Ramos (cell line): ENCODE measurements around the gene CDH5.

Source experiments
- in situ Hi-C: fragments of 300-500 bp; cut with MboI; formaldehyde crosslinking; loops from one replicate; pipeline ENCODE4 v1.14.3; 2022; ENCODE audit warnings: low sequenced_read_pairs; ENCODE audit not compliant: unreplicated experiment

CDH5 gene

DNA sequence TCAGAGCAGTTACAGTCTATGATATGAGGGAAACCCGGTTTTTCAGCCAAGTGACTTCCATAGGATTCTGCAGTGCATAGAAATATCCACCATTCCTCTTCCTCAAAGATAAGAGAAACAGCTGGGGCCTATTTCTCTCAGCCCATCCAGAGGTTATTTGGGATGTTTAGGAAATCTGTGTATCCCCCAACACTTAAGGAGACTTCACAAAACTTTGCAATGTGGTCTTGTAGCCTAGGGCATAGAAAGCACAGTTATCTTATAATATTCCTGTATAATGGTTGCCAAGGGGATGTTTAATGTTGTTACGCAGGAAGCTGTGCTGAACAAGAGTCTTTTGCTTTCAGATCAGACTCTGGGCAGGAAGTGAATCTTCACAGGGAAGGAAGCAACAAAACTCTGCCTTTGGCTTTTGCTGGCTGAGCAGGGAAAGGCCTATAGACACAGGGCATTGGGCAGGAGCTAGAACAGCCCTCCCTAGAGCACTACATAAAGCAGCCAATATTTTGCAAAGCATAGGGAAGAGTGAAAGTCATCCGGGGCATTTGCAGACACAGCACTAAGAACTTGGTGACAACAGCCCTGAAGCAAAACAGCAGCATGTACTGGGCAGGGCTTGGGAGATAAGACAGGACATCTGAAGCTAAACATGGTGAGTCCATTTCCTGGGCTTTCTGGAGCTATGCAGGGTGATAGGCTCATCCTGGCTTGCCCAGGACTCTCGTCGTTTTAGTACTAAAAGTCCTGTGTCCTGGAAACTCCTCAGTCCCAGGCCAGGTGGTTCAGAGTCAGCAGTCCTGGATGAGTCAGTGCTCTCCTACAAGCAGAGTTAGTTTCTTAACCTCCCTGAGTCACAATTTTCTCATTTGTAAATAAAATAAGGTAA is 41.9 kb downstream of the CDH5 start:
- in situ Hi-C loops, result loop anchor here (5.0 to 25.0 kb wide), 2 partner anchors 194 to 329 kb away; partner anchors contain the start of gene CMTM3

DNA sequence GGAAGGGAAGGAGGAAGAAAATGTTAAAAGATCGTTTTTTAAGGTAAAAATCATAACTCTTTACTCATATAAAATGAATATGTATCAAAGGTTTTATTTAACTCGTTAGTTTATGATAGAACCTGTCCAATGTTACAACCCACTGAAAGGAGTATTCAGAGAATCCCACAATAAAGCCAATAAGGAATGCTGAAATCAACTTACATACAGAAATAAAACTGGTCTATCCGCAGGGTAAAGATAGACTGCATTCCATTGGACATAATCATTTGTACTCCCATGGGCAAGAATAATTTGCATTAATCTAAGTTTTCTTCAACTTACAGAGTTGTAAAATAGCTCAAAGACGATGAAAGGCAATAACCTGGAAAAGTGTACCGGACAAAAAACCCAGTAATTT is 42.7 kb downstream of the CDH5 start:
- in situ Hi-C loops, result loop anchor here (5.0 to 25.0 kb wide), 2 partner anchors 193 to 328 kb away; partner anchors contain the start of gene CMTM3

DNA sequence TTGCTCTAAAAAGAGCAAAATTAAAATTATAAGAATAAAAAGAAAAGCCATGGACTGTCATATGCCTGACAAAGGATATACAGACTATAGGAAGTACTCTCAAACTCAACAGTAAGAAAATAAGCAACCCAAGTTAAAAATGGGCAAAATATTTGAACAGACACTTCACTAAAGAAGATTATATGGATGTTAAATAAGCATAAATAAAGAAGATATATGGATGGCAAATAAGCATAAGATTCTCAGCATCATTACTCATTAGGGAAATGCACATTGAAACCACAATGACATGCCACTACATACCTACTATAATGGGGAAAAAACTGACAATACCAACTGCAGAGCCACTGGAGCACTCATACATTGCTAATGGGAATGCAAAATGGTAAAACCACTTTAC is 45.7 kb downstream of the CDH5 start:
- in situ Hi-C loops, result loop anchor here (10.0 to 25.0 kb wide), 2 partner anchors 325 to 453 kb away; no protein-coding TSS in a partner anchor

DNA sequence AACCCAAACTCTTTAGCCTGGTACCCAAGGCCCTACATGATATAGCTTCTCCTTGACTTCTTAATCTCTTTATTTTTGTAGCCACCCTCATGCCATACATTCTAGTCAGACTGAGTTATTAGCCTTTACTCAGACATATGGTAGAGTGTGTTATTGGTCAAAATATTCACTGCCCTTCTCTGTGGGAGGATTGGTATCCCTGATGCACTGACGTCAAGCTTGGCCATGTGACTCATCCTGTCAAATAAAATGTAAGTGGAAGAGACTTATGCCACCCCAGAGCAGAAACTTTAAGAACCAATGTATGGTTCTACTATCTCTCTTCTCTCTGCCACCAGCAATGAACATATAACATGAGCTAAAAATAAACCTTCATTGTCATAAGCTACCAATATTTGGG is 48.4 kb downstream of the CDH5 start:
- in situ Hi-C loops, result loop anchor here (10.0 to 25.0 kb wide), 2 partner anchors 322 to 450 kb away; no protein-coding TSS in a partner anchor

DNA sequence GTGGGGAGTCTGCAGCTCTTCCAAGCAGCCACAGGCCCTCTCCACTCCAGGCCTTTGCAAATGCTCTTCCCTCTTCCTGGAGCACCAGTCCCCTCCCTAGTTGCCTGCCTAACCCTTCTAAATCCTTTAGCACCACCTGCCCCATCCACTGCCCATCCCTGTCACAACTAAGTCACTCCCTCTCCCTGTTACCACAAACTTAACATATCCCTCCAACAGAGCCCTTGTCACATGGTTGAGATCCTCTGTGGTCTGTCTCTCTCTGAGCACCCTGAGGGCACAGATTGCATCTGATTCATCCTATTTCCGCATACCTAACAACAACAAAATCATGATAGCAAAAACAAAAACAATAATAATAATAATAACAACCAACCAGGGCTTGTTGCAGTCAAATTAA is 49.6 kb downstream of the CDH5 start:
- in situ Hi-C loops, result loop anchor here (10.0 to 25.0 kb wide), 2 partner anchors 321 to 449 kb away; no protein-coding TSS in a partner anchor

DNA sequence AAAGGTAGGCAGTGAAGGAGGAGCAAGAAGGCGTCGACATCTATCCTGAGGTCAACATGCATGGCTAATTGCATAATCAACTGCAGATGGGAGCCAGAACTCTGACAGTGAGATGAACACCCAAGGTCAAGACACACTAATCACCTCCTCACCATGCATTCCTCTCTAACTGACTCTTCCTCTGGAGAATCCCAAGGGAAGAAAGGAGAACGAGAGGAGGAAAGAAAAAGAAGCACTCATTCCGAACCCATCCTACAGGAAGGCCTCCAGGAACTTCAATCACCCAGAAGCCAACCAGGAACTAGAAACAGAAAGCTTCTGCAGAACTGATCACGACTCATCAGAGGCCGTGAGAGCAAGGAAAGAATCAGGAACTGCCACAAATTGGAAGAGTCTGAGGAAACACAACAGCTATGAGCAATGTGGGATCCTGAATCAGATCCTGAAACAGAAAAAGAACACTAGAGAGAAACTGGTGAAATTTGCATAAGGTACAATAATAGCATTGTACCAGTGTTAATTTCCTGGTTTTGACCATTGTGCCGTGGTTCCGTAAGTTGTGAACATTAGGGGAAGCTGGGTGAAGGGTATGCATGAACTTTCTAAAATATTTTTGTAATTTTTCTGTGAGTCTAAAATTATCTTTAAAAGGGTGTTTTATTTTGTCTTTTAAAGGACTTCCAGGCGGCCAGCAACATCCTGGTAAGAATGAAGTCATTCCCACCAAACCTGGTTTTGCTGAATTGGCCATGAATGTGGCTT is 50.6 kb downstream of the CDH5 start:
- in situ Hi-C loops, result loop anchor here (10.0 to 25.0 kb wide), 2 partner anchors 320 to 448 kb away; no protein-coding TSS in a partner anchor

DNA sequence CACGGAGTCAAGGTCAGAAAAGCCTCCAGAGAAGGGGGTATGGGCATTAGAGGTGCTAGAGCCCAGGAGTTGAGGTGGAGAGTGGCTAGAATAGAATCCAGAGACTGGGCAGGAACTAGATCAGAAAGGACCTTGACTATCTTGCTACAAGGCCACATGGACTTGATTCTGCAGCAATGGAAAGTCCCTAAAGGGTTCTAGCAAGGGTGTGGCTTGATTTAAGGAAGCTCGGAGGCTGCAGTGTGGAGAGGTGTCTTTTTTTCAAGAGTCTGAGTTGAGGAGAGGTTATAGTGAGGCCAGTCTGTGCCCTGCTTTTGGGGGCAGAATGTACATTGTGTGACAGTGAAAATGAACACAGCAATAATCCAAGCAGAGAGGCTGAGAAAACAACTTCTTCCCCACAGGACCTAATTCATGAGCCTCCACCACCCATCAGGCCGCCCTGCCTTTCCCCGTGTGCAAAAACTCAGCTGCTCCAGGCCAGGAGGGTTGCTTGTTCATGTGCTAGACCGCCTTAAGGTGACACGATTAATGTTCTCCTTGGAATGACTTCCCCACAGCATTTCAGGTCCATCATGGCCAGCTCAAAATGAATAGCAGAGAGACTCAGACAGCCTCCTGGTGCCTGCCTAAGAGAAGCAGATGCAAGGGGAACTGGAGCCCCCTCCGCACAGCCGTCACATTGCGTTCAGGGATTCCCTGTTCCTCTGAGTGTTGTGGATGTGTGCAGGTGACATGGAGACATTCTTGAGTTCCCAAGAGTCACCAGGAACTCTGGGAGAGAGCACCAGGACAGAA is 51.9 kb downstream of the CDH5 start:
- in situ Hi-C loops, result loop anchor here (10.0 to 25.0 kb wide), 2 partner anchors 319 to 446 kb away; no protein-coding TSS in a partner anchor

DNA sequence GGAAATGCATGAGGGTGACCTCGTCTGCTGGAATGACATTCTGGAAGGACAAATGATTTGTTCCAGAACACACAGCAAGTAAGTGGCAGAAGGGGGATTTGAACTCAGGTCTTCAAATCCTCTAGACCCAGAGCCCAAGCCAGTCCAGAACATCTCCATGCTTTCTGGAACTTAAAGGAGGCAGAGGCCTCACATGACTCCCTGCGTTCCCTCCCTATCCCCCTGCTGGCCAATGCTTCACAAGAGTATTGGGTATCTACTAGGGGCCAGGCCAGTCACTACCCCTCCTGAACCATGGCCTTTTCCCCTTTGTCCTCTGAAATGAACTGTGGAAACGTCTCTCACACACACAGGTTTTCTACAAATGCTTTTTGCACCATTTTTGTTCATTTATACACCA is 53.0 kb downstream of the CDH5 start:
- in situ Hi-C loops, result loop anchor here (10.0 to 25.0 kb wide), 2 partner anchors 318 to 445 kb away; no protein-coding TSS in a partner anchor

DNA sequence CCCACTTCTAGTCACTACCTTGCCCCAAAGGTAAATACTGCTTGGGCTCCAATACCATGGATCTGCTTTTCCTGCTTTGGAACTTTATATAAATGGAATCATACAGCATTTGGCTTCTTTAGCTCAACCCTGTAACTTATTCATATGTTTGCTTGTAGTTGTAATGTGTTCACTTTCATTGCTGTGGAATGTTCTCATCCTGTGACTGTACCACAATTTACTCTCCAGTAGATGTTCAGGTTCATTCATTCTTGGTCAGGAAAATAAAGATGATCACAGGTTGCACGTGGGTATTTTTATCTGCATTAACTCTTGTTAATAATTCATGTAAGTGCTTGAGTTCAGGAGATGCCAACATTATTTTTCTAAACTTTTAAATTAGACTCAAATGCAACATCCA is 53.9 kb downstream of the CDH5 start:
- in situ Hi-C loops, result loop anchor here (25.0 kb wide), 1 partner anchor 317 kb away; no protein-coding TSS in a partner anchor

DNA sequence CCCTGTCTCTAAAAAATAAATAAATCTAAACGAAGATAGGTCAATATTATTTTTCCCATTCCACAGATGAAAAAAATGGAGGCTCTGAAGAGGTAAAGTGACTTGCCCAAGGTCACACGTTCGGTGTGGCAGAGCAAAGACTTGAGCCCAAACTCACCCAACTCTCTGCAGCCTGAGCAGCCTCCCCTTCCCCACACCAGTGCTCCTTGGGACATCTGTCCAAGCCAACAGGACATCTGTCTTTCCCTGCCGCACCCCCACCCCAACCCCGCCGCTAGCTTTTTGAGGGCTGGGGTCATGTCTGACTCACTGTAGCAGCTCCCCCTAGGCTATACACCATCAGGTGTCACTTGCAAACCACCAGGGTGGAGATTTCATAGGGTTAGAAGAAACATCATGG is 55.4 kb downstream of the CDH5 start:
- in situ Hi-C loops, result loop anchor here (25.0 kb wide), 1 partner anchor 315 kb away; no protein-coding TSS in a partner anchor

DNA sequence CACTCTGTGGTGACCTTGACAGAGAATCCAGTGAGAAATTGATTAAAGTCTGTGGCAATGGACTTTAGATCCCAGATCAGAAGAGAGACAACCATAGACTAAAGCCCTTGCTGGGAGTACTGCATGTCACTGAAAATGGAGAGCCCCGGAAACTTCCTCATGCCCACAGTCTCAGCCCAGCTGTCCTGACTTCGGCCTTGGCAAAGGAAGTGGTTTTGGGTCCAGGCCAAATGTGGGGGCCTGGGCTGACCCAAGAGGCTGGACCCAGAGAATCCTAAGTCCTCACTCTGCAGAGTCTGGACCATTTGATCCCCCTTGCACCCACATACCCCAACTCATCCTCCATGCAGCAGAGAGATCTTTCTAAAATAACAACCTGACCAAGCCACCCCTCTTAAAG is 55.9 kb downstream of the CDH5 start:
- in situ Hi-C loops, result loop anchor here (25.0 kb wide), 1 partner anchor 315 kb away; no protein-coding TSS in a partner anchor

DNA sequence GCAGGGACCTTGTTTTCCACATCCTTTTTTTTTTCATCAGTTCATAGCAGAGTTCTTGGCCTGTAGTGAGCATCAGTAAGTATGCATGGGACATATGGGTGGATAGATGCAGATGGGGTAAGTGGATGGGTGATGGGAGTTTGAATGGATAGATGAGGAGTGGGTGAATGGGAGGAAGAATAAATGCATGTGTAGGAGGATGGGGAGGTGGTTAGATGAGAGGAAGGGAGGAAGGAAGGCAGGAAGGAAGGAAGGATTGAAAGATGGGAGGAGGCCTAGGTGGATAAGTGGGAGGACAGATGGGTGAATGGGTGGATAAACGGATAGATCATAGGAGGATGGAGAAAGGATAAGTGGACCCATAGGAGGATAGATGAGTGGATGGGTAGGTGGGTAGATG is 56.7 kb downstream of the CDH5 start:
- in situ Hi-C loops, result loop anchor here (25.0 kb wide), 1 partner anchor 314 kb away; no protein-coding TSS in a partner anchor

DNA sequence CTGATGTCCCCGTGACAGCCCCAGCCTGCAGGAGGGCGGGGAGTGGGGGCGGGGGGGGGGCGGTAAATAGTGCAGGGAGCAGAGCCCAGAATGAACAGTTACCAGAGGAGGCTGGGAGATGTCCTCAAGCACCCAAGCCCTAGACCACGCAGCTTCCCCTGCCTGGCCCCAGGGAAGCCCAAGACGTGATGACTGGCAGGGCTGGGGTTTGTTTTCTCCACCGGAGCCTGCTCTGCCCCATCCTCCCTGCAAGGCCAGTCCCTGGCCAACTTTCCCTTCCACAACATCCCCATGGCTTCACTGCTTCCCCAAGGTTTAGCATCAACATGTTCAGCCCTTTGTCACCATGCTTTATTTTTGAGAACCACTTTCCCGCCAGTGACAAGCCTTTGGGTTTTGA is 59.2 kb downstream of the CDH5 start:
- in situ Hi-C loops, result no loop called here

DNA sequence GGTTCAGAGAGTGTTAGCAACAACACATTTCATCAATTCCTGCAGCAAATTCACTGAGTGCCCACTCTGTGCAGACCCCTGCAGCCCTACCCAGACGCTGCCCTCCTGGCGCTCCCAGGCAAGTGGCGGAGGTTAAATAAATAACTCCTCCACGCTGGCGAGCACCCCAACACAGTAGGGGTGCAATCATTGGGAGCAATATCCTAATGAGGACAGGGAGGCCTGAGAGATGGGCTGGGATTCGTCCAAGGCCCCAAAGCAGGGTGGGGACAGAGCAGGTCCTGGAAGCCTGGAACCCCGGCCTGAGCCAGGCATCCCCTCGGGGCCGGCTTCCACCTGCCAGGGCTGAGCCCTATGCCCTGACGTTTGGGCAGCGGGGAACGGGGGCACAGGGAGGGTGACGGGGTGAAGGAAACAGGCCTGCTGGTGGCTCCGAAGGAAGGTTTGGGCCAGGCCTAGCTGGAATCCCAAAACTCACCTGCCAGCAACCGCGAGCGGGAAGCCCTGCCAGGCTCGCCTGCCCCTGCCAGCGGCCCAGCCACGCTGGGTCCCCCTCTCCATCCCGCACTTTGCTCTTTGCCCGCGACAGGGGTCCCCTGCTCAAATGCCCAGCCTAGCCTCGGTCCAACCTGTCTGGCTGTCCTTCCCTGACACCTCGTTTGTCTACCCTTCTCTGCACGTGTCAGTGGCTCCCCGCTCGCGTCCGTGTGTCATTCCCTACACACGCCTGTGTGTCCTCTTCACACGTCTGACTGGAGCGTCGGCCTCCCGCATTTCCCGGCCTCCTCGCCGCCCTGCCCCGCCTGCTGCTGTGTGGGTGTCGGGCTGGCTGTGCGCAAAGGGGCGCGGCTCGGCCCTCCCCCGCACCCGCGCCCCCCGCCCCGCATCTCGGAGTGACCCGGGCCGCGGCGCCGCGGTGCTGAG is 59.9 kb downstream of the CDH5 start:
- in situ Hi-C loops, result no loop called here

DNA sequence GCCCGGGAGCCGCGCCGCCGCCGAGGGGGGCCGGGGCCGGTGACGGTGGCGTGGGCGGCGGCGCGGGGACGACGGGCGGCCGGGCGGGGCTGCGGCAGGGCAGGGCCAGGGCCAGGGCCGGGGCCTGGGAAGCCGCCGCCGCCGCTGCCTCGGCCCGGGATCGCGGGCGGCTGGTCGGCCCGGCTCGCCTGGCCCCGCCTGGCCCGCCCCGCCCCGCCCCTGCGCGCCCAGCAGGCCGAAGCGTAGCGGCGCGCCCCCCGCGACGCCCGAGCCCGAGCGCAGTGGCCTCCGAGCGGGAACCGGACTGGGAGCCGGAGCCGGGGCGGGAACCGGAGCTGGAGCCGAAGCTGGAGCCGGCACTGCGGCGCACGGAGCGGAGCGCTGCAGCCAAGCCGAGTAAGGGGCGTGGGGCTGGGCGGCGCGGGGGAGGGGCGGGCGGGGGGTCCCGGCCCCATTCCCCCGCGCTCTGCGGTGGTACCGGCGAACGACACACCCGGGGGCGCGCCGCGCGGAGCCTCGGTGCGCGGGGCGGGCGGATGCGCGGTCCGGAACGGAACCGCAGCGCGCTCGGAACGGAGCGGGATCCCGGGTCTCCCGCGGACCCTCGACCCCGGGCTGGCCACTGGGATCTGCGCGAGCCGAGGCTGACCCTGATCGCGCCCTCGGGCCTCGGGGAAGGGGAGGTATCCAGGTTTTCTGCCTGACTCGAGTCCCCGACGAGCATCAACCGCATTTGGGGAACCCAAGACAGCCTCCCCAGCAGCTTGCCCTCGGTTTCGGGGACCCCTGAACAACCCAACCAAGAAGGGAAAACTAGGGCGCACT is 60.8 kb downstream of the CDH5 start, which contains the start of gene BEAN1:
TSS of gene BEAN1 (plus strand) at position 260 of the 825 bp plus-strand sequence. CDS start 10,382 bp downstream, outside the sequence.
- in situ Hi-C loops, result no loop called here

DNA sequence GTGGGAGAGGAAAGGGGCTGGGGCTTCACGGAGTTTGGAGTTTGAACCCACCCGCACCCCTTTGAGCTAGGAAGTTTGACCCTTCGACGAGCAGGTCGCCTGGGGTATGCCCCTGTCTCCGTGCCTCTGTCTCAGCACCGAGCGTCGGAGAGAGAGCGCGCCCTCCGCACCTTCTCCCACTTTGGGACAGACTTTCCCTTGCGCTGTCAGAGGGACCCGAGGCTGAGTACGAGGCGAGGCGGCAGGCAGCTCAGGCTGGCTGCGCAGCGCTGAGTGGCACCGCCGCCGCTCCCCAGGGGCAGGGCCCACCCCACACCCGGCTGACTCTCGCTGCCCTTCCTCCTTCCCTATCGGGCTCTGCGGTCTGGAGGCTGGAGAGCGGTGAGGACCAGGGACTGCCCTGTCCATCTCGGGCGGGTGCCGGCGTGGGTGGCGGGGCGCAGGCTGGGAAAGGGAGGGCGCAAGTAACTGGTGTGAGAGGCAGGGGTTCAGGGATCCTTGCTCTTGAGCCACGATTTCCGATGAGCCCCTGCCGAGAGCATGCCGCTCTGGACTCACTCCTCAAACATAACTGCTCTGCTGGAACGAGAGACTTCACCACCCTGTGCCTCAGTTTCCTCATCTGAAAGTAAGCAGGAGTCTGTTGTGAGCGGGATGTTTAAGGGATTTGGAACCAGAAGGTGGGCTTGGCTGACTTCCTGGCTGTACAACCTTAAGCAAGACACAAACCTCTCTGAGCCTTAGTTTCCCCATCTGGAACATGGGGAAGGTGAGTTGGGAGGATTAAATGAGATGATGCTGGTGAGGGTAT is 61.6 kb downstream of the CDH5 start:
- in situ Hi-C loops, result no loop called here
